ENCODE measurements around the gene HUS1. TPM values are rescaled to one million over a fixed set of nuclear protein-coding genes. Genes with fewer than 3 reads are reported as not detected.
"Not testable (repeated sequence)": the region's sequence is repeated elsewhere in the genome, so short reads cannot be mapped to it uniquely, and the experiment has no call there.

The HUS1 gene
- total and polyA plus RNA-seq, 2 of the 4 experiments (the other 2 are of a cell fraction) = 16.2 to 18.3 TPM

- H2AK9ac ChIP-seq (replicated peaks; ENCODE audit: low read depth, low read length, poor library complexity); H2AK5ac ChIP-seq (ENCODE audit: low read depth, low read length); H3K79me1 ChIP-seq (ENCODE audit: low read depth in 1 of 2, low read length in 2 of 2); H3K27ac ChIP-seq (ENCODE audit: insufficient read depth, low read length); H4K5ac ChIP-seq (ENCODE audit: low read depth, low read length); H3K9me1 ChIP-seq (ENCODE audit: insufficient read depth, low read length); POLR2A ChIA-PET (ENCODE audit: unreplicated experiment); H3K4ac ChIP-seq (ENCODE audit: low read depth, low read length); H2BK20ac ChIP-seq (ENCODE audit: low read depth, low read length); H3K9ac ChIP-seq (ENCODE audit: low read depth, low read length); H3K23ac ChIP-seq (ENCODE audit: low read depth, low read length); DNase-seq; H3K18ac ChIP-seq (ENCODE audit: low read depth, low read length); H3K4me2 ChIP-seq (ENCODE audit: low read depth, low read length); H2BK120ac ChIP-seq (ENCODE audit: low read depth, low read length); BruUV-seq (replicated peaks); H3K4me3 ChIP-seq (ENCODE audit: insufficient read depth, low read depth, low read length); H3K56ac ChIP-seq (ENCODE audit: extremely low read depth, insufficient read depth, low read length); ATAC-seq (ENCODE audit: low read depth); H3K14ac ChIP-seq (replicated peaks; ENCODE audit: low read depth, low read length); H4K91ac ChIP-seq (ENCODE audit: insufficient read depth, low read depth, low read length); H2BK15ac ChIP-seq (ENCODE audit: low read depth, low read length); H3K27me3 ChIP-seq (ENCODE audit: control insufficient read depth, insufficient read depth, low read length); H3K4me1 ChIP-seq (ENCODE audit: control insufficient read depth, insufficient read depth, low read length); H4K8ac ChIP-seq (ENCODE audit: low read depth in 2 of 2, low read length in 2 of 2); H3K36me3 ChIP-seq (ENCODE audit: control insufficient read depth, insufficient read depth, low read length); H2BK5ac ChIP-seq (ENCODE audit: low read depth, low read length, poor library complexity, severe bottlenecking); H2AFZ ChIP-seq (replicated peaks; ENCODE audit: low read length, poor library complexity); H3K9me3 ChIP-seq (ENCODE audit: control insufficient read depth, insufficient read depth, low read length); H4K20me1 ChIP-seq (ENCODE audit: insufficient read depth, low read length): not testable (repeated sequence)
- dilution Hi-C loops (cut with HindIII; ENCODE audit: low sequenced_read_pairs, unreplicated experiment) (loop anchor here (25.0 kb wide), 1 partner anchor 122 kb away; no protein-coding TSS in a partner anchor), intact Hi-C loops (cut with micrococcal nuclease) (loop anchor here (5.0 kb wide), 1 partner anchor 97 kb away; the partner anchor contains the start of gene UPP1), in situ Hi-C loops (cut with MboI; ENCODE audit: low sequenced_read_pairs) (loop anchor here (10.0 kb wide), 1 partner anchor 105 kb away; no protein-coding TSS in a partner anchor)
- no CpG with 5 or more reads among the region's 10 CpGs for WGBS, 2 experiments (ENCODE audit: extremely low coverage in 2 of 2, insufficient read length in 1 of 2)
- CTCF ChIA-PET = interaction anchor here (0.8 kb wide), 1 partner anchor 165 kb away, joined by 3 read pairs; no protein-coding TSS in a partner anchor
Measured at GRCh38 chr7:47989607-47990400, 10.4 kb upstream of the HUS1 start.
